BJ (cell line): ENCODE measurements around the gene MAPKAP1. TPM values are rescaled to one million over a fixed set of nuclear protein-coding genes. Genes with fewer than 3 reads are reported as not detected.

Source experiments
- CTCF ChIA-PET: fragments of 350-600 bp; formaldehyde crosslinking; extraction: SDS; loops from one replicate; lab custom pipeline; 2021; ENCODE audit warnings: antibody characterized with exemption, inconsistent platforms; lab: Yijun Ruan, JAX
- POLR2A ChIA-PET: fragments of 300-600 bp; sonication (Branson Sonifier 250); formaldehyde crosslinking; extraction: SDS; loops from one replicate; lab custom pipeline; 2021; ENCODE audit warnings: antibody characterized with exemption; lab: Charles Lee
- DNase-seq: peaks from one replicate; pipeline ENCODE4 v3.0.0-alpha.2; 2011; ENCODE audit warnings: low read depth
- H3K27me3 ChIP-seq: 2 replicates; pipeline ENCODE4 v1.6.0; 2011; ENCODE audit warnings: low read length; ENCODE audit not compliant: control insufficient read depth, insufficient read depth
- H3K36me3 ChIP-seq: 2 replicates; pipeline ENCODE4 v1.5.1; 2011; ENCODE audit warnings: low read length; ENCODE audit not compliant: control insufficient read depth, insufficient read depth
- H3K4me3 ChIP-seq: 2 replicates; pipeline ENCODE4 v1.5.1; 2011; ENCODE audit warnings: low read depth, mild to moderate bottlenecking, control low read depth, low read length
- CTCF ChIP-seq: IDR thresholded peaks from 2 replicates; pipeline ENCODE4 v1.5.1; 2011; ENCODE audit warnings: low read depth, mild to moderate bottlenecking, control low read depth, inconsistent platforms, low read length, moderate library complexity; ENCODE audit not compliant: insufficient read depth
- polyA plus RNA-seq: library from polyadenylated mRNA; depleted of rRNA; stranded (reverse); fragments of >200 nt; gene quantifications from 2 replicates; pipeline ENCODE4 v1.2.3, GENCODE V29; 2011

MAPKAP1 gene
- polyA plus RNA-seq, 1 experiment: 113 TPM

GRCh38 chr9:125515281-125515680 lies 191.7 kb downstream of the MAPKAP1 start:
- ChIA-PET POLR2A (no interaction called here), CTCF (interaction anchor here (1.0 kb wide), 1 partner anchor 20 kb away, joined by 3 read pairs; no protein-coding TSS in a partner anchor)
- Histone ChIP-seq H3K4me3 (no peak overlapping the region), H3K27me3 (no peaks in the 10 kb centered on the region), H3K36me3 (0 out of 2 replicates have a peak, but pooled peaks cover 2% of the 10 kb centered on the region)
- TF ChIP-seq CTCF: no peak
- DNase-seq: no peak

- POLR2A ChIA-PET: no interaction called here
- H3K4me3 ChIP-seq: no peak overlapping the region
- 0 out of 2 replicates have a peak, but pooled peaks cover 2% of the 10 kb centered on the region for H3K36me3 ChIP-seq
- CTCF ChIA-PET: interaction anchor here (1.0 to 1.6 kb wide), 2 partner anchors 19 to 107 kb away, joined by 3 read pairs; no protein-coding TSS in a partner anchor
- H3K27me3 ChIP-seq: no peaks in the 10 kb centered on the region
- TF ChIP-seq CTCF: no peak
- no peak for DNase-seq
Observed at GRCh38 chr9:125514468-125514867, 192.5 kb downstream of the MAPKAP1 start.

GRCh38 chr9:125513668-125514413 lies 193.2 kb downstream of the MAPKAP1 start:
- CTCF ChIA-PET: interaction anchor here (1.0 to 1.6 kb wide), 2 partner anchors 18 to 106 kb away, joined by 3 read pairs; no protein-coding TSS in a partner anchor
- no peaks in the 10 kb centered on the region for H3K36me3 ChIP-seq
- no peaks in the 10 kb centered on the region for H3K27me3 ChIP-seq
- H3K4me3 ChIP-seq: no peak overlapping the region
- DNase-seq: no peak
- POLR2A ChIA-PET: interaction anchor here (0.5 kb wide), 1 partner anchor 45 kb away, joined by 5 read pairs; no protein-coding TSS in a partner anchor
- TF ChIP-seq CTCF: no peak

- no peak for DNase-seq
- H3K36me3 ChIP-seq: no peaks in the 10 kb centered on the region
- H3K27me3 ChIP-seq: no peaks in the 10 kb centered on the region
- ChIA-PET CTCF (interaction anchor here (1.6 kb wide), 1 partner anchor 105 kb away, joined by 3 read pairs; no protein-coding TSS in a partner anchor), POLR2A (interaction anchor here (0.5 kb wide), 1 partner anchor 46 kb away, joined by 5 read pairs; no protein-coding TSS in a partner anchor)
- TF ChIP-seq CTCF: no peak
- no peak overlapping the region for H3K4me3 ChIP-seq
Observed at GRCh38 chr9:125513303-125513667, 193.7 kb downstream of the MAPKAP1 start.

GRCh38 chr9:125511789-125512660 lies 195.0 kb downstream of the MAPKAP1 start:
- no peak for DNase-seq
- TF ChIP-seq CTCF: no peak
- Histone ChIP-seq H3K36me3 (no peaks in the 10 kb centered on the region), H3K27me3 (no peaks in the 10 kb centered on the region), H3K4me3 (no peak overlapping the region)
- ChIA-PET POLR2A (no interaction called here), CTCF (interaction anchor here (0.6 to 0.9 kb wide), 2 partner anchors 110 to 726 kb away, joined by 3 read pairs; no protein-coding TSS in a partner anchor)
